A673 (cell line): ENCODE results near the gene DUOXA1.

Experiments used
- EZH2 ChIP-seq: fragments of 200-600 bp; sonication (generic); IDR thresholded peaks from 2 replicates; pipeline ENCODE4 v1.6.1; 2017; ENCODE audit warnings: borderline replicate concordance, low read depth, mild to moderate bottlenecking, mixed read lengths, antibody characterized with exemption, low read length; ENCODE audit not compliant: poor library complexity, severe bottlenecking
- TF ChIP-seq, protein P1 (sequence below): fragments of 300-800, 200-600 bp; sonication (generic); conservative IDR thresholded peaks from 2 replicates; pipeline ENCODE4 v1.5.1; 2017; ENCODE audit warnings: low read depth, mild to moderate bottlenecking, antibody characterized with exemption, low read length, moderate library complexity, mixed read lengths

DNA sequence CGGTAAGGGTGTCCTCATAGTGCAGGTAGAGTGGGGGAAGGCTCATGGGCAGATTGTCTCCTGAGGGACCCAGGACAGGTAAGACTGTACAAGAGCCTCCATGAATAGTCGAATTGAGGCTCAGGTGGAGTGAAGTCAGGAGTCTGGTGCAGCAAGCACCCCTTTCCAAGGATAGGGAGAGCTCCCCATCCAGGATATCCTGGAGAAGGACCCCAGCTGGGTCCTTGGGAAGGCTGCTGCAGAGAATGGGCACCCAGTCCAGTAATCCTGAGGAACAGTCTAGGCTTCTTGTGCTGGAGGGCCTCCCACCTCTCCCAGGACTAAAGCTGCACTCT, 15.0 kb downstream of the DUOXA1 start:
- TF ChIP-seq, protein P1, sequence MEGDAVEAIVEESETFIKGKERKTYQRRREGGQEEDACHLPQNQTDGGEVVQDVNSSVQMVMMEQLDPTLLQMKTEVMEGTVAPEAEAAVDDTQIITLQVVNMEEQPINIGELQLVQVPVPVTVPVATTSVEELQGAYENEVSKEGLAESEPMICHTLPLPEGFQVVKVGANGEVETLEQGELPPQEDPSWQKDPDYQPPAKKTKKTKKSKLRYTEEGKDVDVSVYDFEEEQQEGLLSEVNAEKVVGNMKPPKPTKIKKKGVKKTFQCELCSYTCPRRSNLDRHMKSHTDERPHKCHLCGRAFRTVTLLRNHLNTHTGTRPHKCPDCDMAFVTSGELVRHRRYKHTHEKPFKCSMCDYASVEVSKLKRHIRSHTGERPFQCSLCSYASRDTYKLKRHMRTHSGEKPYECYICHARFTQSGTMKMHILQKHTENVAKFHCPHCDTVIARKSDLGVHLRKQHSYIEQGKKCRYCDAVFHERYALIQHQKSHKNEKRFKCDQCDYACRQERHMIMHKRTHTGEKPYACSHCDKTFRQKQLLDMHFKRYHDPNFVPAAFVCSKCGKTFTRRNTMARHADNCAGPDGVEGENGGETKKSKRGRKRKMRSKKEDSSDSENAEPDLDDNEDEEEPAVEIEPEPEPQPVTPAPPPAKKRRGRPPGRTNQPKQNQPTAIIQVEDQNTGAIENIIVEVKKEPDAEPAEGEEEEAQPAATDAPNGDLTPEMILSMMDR, result no peak
- TF ChIP-seq EZH2, result no peak
